Fibroblast of skin of left quadriceps (primary cell): Measurements from ENCODE around the gene RNU6-1.

Experiments used
- DNase-seq, 2 experiments: peaks; one replicate each; pipeline ENCODE4 v3.0.0-alpha.2; 2013; ENCODE audit warnings: low read depth in 2 of 2

Gene RNU6-1

GRCh38 chr15:67801142-67801541, 38.7 kb downstream of the RNU6-1 start:
- DNase-seq = no peak

- DNase-seq = no peak
Measured at GRCh38 chr15:67799801-67800205, 40.0 kb downstream of the RNU6-1 start.

- no peak for DNase-seq
Measured at GRCh38 chr15:67796196-67797127, 43.4 kb downstream of the RNU6-1 start.

- DNase-seq = no peak
Measured at GRCh38 chr15:67794832-67795574, 44.8 kb downstream of the RNU6-1 start.

GRCh38 chr15:67792250-67792942, 47.4 kb downstream of the RNU6-1 start:
- no peak for DNase-seq

GRCh38 chr15:67790610-67791319, 49.1 kb downstream of the RNU6-1 start:
- DNase-seq = no peak
